Measurements from ENCODE around the gene CTPS1.
A peak's percentile ranks its signal among the peaks of the same experiment; 100 is the strongest.

Gene CTPS1

GRCh38 chr1:40931601-40932000 lies 47.9 kb upstream of the CTPS1 start:
- no peak for DNase-seq (ENCODE audit: low read depth in 1 of 2, low spot score in 1 of 2)
- no peak overlapping the region for H3K27ac ChIP-seq (replicated peaks)
- no peak overlapping the region for H3K4me3 ChIP-seq (replicated peaks; ENCODE audit: insufficient read depth, low read length)
- no peaks in the 10 kb centered on the region for H3K27me3 ChIP-seq (ENCODE audit: insufficient read depth, poor library complexity, severe bottlenecking)
- TF ChIP-seq GABPA (IDR thresholded peaks at IDR 0.05; ENCODE audit: low read depth) (no peak), REST (IDR thresholded peaks at IDR 0.05; ENCODE audit: insufficient replicate concordance, low read depth) (no peak), SPI1 (IDR thresholded peaks at IDR 0.05; ENCODE audit: borderline replicate concordance, low read depth) (no peak), POLR2AphosphoS5 (IDR thresholded peaks at IDR 0.05; ENCODE audit: low read depth) (no peak)

- H3K4me3 ChIP-seq (replicated peaks; ENCODE audit: insufficient read depth, low read length) = no peak overlapping the region
- H3K27ac ChIP-seq (replicated peaks) = no peak overlapping the region
- no peak for DNase-seq (ENCODE audit: low read depth in 1 of 2, low spot score in 1 of 2)
- no peak for TF ChIP-seq REST (IDR thresholded peaks at IDR 0.05; ENCODE audit: insufficient replicate concordance, low read depth)
- TF ChIP-seq POLR2AphosphoS5 (IDR thresholded peaks at IDR 0.05; ENCODE audit: low read depth) = no peak
- TF ChIP-seq CTCF (IDR thresholded peaks at IDR 0.05; ENCODE audit: insufficient read depth, low read length) = no peak
- TF ChIP-seq SPI1 (IDR thresholded peaks at IDR 0.05; ENCODE audit: borderline replicate concordance, low read depth) = no peak
- TF ChIP-seq GABPA (IDR thresholded peaks at IDR 0.05; ENCODE audit: low read depth) = no peak
- no peaks in the 10 kb centered on the region for H3K27me3 ChIP-seq (ENCODE audit: insufficient read depth, poor library complexity, severe bottlenecking)
Observed at GRCh38 chr1:40932006-40932405, 47.5 kb upstream of the CTPS1 start.

- DNase-seq (ENCODE audit: low read depth in 1 of 2, low spot score in 1 of 2) = peak; percentile 35 to 62
- Histone ChIP-seq H3K27ac (replicated peaks) (peak overlapping the region; percentile 19; the same call in 1 of the 2 replicates), H3K27me3 (ENCODE audit: insufficient read depth, poor library complexity, severe bottlenecking) (no peaks in the 10 kb centered on the region), H3K4me3 (replicated peaks; ENCODE audit: insufficient read depth, low read length) (no peak overlapping the region)
- TF ChIP-seq REST (IDR thresholded peaks at IDR 0.05; ENCODE audit: insufficient replicate concordance, low read depth) (no peak), POLR2AphosphoS5 (IDR thresholded peaks at IDR 0.05; ENCODE audit: low read depth) (no peak), SPI1 (IDR thresholded peaks at IDR 0.05; ENCODE audit: borderline replicate concordance, low read depth) (no peak)
Observed at GRCh38 chr1:40936931-40937339, 42.6 kb upstream of the CTPS1 start.

GRCh38 chr1:40938393-40938792 lies 41.1 kb upstream of the CTPS1 start:
- Histone ChIP-seq H3K27ac (replicated peaks) (no peak overlapping the region), H3K4me3 (replicated peaks; ENCODE audit: insufficient read depth, low read length) (no peak overlapping the region), H3K27me3 (ENCODE audit: insufficient read depth, poor library complexity, severe bottlenecking) (no peaks in the 10 kb centered on the region)
- DNase-seq (ENCODE audit: low read depth in 1 of 2, low spot score in 1 of 2) = no peak
- TF ChIP-seq REST (IDR thresholded peaks at IDR 0.05; ENCODE audit: insufficient replicate concordance, low read depth) = no peak

Data from HL-60 (cell line).